ENCODE data around the gene SLC1A5. TPM values are rescaled to one million over a fixed set of nuclear protein-coding genes. Genes with fewer than 3 reads are reported as not detected.
"Not testable (repeated sequence)": the region's sequence is repeated elsewhere in the genome, so short reads cannot be mapped to it uniquely, and the experiment has no call there.

Gene SLC1A5
- total RNA-seq, 1 donor from 2014 or later, result 105 TPM

DNA sequence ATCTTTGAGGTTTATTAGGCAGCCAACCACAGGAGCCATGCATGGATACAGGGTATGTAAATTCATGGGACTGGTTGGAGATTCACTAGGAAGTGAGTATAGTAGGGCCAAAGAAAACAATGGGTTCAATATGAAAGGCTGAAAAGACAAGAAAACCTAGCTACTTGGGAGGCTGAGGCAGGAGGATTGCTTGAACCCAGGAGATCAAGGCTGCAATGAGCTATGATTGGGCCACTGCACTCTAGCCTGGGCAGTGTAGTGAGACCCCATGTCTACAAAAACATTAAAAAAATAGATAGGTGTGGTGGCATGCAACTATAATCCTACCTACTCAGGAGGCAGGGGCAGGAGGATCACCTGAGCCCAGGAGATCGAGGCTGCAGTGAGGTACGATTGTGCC lies 10.3 kb upstream of the SLC1A5 start:
- DNase-seq (ENCODE audit: low spot score), result no peak

DNA sequence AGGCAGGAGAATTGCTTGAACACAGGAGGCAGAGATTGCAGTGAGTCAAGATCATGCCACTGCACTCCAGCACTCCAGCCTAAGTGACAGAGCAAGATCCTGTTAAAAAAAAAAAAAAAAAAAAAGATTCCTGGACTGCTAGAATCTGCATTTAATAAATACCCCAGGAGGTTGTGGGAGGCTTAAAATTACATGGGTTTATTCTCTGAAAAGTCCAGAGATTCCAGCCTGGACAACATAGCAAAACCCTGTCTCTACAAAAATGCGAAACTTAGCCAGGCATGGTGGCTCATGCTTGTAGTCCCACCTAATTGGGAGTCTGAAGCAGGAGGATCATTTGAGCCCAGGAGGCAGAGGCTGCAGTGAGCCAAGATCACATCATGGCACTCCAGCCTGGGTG lies 9.5 kb upstream of the SLC1A5 start:
- no peak for DNase-seq (ENCODE audit: low spot score)

DNA sequence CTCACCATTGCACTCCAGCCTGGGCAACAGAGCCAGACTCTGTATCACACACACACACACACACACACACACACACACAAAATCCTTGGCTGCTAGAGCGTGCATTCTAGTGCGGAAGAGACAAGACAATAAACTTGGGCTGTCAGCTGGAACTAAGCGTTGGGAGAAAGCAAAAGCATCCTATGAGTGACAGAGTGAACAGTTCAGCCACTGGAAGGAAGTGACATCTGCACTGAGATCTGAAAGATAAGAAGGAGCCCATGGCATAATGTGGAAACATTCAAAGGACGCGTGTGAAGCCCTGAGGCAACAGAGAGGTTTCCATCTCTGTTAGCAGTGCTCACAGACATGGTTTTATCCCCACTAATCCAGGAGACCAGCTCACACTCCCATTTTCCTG lies 3.5 kb upstream of the SLC1A5 start:
- no peak for DNase-seq (ENCODE audit: low spot score)

DNA sequence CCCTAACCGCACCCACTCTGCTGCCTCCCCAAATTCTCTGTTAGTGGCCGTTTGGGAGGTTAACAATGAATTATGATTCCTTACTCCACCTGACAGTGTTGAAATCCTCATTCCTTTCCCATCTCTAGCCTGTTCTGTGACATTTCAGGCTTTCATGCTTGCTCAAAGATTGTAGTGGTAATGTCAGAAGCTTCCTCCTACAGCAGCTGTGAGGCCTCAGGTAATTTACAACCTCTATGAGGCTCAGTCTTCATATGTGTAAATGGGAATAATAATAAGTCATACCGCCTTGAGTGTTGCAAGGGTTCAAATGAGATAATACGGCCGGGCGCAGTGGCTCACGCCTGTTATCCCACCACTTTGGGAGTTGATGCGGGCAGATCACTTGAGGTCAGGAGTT lies 977 bp upstream of the SLC1A5 start:
- DNase-seq (ENCODE audit: low spot score), result no peak

DNA sequence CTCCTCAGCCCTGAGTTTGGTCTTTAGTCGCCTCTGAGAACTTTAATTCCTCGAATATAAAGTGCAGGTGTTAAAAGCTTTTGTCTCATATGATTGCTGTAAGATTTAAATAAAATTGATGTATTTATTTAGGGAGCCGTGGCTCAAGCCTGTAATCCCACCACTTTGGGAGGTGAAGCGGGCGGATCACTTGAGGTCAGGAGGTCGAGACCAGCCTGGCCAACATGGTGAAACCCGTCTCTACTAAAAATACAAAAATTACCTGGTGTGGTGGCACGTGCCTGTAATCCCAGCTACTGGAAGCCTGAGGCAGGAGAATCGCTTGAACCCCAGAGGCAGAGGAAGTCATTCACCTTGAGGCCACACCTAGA lies 559 bp upstream of the SLC1A5 start:
- DNase-seq (ENCODE audit: low spot score), result no peak

DNA sequence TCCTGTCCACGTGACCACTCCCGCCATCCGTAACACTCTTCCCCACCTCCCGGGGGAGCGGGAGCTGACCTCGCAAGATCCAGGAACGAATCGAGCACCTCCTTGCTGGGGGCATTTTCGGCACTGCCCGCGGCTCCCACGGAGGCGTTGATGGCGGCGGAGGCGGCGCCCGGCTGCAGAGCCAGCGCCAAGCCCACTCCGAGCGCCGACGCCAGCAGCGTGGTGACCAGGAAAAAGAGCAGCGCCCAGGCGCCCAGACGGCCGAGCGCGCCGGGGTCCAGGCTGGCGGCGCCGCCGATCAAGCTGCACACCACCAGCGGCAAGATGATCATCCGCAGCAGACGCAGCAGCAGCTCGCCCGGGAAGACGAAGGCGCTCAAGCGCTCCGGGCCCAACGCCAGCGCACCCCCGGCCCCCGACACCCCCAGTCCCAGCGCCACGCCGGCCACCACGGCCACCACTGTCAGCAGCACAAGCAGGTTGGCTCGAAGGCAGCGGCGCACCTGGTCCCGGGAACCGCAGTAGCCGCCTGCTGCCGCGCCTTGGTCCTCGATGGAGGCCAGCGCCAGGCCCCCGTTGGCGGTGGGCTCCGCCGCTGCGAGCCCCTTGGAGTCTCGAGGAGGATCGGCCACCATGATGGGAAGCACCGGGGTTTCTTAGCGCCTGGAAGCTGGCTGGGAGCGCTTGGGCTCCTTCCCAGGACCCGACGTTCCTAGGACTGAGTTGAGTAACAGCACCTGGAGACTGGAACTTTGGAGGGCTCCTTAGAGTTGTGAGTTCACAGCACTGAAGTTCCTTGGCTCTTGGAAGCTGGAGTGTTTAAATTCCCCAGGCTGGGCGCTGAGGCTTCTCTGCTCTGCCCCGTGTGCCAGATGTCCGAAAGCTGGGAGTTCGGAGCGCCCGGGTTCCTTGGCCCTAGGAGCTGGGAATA lies 798 bp downstream of the SLC1A5 start:
- peak; percentile 45 for DNase-seq (ENCODE audit: low spot score)

DNA sequence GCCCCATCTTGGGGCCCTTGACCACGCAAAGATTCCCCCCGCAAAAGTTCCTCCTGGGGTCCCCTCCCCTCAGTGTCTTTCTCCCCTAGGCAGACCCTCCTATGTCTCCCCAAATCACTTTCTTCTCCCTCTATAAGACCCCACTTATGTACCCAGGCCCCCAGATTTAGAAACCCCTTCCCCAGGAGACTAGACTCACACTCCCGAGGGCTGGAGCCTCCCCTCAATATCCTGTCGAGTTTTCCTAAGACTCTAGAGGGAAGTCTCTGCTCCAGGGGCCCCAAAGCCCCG lies 1.4 kb downstream of the SLC1A5 start:
- no peak for DNase-seq (ENCODE audit: low spot score)

DNA sequence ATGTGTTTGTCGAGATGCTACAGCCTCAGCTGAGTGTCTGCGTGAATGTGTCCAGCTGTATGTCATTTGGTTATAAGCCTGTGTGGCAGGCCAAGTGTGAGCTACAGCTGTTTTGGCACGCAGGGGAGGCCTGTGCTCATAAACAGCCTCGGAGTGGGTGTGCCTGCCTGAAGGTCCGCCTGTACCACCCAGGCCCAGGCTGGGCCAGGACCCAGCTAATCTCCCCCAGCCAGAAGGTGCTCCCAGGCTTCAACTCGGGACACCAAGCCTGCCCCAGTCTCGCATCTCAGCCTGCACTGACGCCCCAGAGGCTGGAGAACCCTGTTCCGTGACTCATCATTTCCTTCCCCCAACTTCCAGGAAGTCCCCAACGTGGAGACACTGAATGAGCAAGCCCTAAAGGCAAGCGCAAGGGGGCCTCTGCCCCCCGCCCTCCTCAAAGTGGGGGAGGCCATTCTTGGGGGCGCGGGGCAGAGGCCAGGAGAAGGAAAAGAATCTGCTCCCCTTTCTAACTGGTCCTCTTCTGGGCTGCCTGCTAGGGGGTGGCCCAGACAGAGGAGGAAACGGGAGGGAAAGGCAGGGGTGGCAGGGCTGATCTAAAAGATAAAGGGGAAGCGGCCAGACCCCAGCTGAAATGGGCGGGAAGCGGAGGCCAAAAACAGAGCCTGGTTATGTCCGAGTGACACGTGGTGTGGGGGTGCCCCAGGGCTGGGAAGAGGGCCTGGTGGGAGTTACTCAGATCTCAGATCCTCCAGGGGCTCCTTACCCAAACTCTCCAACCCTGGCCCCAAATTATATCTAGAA lies 2.0 kb downstream of the SLC1A5 start:
- DNase-seq (ENCODE audit: low spot score), result peak; percentile 67

DNA sequence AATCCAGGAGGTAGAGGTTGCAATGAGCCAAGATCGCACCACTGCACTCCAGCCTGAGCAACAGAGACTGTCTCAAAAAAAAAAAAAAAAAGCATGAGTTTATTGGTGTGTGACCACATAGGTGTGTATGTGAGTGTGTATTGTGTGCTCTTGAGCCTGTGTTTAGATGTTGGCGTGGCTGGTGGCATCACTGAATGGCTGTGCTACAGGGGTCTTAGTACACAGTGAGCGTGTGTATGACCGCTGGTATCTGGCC lies 2.5 kb downstream of the SLC1A5 start:
- DNase-seq (ENCODE audit: low spot score), result no peak

DNA sequence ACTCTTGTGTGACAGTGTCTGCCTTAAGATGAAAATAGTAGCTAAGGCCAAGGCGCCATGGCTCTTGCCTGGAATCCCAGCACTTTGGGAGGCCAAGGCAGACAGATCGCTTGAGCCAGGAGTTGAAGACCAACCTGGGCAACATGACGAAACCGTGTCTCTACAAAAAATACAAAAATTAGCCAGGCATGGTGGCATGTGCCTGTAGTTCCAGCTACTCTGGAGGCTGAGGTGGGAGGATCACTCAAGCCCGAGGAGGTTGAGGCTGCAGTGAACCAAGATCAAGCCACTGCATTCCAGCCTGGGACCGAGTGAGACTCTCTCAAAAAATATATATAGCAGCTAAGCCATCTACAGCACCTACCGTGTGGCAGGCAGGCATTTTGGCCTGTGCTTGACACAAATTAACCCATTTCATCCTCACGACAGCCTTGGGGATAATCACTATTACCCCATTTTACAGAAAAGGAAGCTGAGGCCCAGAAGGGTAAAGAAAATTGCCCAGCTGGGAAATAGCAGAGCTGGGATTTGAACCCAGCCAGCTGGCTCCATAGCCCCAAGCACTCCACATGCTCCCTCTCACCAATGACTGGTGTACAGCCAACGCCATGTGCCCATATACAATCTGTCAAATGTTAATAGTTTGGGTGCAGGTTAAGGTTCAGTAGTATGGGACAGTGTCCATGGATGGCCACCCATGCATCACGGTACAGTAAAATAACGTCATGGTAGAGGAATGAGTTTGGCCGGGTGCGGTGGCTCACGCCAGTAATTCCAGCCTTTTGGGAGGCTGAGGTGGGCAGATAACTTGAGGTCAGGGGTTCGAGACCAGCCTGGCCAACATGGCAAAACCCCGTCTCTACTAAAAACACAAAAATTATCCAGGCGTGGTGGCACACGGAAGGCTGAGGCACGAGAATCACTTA lies 3.1 kb downstream of the SLC1A5 start:
- DNase-seq (ENCODE audit: low spot score), result no peak

DNA sequence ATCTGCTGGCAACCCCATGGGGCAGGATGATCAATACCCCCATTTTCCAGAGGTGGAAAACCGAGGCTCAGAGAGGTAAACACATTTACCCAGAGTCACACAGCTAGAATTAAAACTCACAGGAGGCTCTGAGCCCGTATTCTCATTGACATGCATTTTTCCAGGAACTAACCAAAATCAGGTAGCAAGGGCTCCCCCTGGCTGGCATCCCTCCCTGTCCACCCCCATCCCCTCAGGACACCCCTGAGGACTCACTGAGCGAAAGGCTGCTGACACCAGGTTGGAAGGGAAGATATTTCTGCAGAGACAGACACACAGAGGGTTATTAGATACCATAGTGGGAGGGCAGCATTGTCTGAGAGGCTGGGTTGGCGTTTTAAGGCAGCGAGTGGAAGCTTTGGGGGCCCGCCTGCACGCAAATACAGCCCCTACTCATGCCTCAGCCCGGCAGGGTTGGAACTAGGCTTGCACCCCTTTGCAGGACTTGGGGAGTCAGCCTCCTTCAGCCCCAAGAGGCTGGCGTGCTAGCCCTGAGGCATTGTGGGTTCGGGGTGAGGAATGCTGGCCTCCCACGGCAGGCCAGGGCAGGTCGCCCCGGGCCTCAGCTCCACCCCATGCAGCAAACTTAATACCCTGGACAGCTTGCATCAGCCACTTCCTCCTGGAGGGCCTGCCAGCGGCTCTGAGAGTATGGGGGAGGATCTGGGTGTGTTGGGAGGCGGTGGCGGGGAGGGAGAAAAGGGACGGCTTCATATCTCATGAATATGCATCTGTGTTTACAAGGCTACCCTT lies 3.9 kb downstream of the SLC1A5 start:
- peak; percentile 77 for DNase-seq (ENCODE audit: low spot score)

DNA sequence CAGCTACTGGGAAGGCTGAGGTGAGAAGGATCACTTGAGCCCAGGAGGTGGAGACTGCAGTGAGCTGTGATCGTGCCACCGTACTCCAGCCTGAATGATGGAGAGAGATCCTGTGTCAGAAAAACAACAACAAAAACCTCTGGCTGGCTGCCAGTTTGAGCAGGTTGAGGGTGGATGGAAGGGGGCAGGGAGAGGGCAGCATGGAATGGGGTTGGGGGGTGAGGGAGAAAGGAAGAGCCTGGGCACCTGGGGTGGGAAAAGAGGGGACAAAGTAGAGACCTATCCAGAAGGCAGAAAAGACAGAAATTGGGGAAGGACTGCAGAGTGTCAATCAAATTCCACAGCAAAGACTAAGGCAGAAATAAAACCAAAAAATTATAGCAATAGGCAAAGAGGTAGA lies 4.7 kb downstream of the SLC1A5 start:
- DNase-seq (ENCODE audit: low spot score), result no peak

DNA sequence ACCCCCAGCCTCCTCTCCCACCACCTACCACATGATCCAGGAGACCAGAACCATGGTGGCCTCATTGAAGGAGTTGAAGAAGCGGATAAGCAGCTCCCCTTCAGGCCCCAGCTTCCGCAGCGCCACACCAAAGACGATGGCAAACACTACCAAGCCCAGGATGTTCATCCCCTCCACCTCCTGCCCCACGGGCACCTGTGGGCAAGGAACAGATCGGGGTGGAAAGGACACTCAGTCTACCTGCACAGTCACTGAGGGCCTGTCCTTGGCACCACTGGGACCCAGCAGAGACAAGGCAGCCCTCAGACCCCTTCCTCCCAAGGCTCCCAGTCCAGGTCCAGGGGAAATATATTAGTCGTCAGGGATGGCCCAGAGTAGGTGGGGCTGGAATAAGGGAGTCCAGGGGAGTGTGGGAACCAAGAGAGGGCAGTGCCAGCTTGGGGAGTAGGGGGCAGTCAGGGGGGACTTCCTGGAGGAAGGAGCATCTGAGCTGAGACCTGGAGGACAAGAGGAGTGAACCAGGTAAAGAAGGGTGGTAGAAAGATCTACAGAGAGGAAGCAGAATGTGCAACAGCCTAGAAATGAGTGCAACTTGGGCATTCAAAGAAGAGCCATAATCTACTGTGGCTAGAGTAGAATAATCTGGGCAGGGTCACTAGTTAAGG lies 5.9 kb downstream of the SLC1A5 start:
- DNase-seq (ENCODE audit: low spot score), result no peak

DNA sequence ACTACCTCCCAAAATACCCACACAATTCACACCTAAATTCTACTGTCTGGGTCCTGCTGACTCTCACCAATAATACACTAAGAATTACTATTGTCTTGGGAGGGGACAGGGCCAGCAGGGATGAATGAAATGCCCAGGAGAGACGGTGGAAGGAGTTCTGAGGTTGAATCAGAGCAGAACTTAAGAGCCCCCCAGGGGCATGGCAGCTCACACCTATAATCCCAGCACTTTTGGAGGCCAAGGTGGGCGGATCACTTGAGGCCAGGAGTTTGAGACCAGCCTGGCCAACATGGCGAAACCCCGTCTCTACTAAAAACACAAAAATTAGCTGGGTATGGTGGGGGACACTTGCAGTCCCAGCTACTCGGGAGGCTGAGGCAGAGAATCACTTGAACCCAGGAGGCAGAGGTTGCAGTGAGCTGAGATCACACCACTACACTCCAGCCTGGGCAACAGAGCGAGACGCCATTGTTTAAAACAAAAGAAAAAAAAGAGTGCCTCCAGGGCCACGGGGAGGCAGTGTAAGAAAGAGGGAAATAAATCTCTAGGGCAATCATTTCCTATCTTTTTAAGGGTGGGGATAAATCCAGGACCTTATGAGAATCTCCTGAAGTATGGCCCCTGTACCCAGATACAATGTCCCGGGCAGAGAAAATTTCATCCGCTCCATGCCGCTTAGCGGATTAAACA lies 10.3 kb downstream of the SLC1A5 start:
- not testable (repeated sequence) for DNase-seq (ENCODE audit: low spot score)

DNA sequence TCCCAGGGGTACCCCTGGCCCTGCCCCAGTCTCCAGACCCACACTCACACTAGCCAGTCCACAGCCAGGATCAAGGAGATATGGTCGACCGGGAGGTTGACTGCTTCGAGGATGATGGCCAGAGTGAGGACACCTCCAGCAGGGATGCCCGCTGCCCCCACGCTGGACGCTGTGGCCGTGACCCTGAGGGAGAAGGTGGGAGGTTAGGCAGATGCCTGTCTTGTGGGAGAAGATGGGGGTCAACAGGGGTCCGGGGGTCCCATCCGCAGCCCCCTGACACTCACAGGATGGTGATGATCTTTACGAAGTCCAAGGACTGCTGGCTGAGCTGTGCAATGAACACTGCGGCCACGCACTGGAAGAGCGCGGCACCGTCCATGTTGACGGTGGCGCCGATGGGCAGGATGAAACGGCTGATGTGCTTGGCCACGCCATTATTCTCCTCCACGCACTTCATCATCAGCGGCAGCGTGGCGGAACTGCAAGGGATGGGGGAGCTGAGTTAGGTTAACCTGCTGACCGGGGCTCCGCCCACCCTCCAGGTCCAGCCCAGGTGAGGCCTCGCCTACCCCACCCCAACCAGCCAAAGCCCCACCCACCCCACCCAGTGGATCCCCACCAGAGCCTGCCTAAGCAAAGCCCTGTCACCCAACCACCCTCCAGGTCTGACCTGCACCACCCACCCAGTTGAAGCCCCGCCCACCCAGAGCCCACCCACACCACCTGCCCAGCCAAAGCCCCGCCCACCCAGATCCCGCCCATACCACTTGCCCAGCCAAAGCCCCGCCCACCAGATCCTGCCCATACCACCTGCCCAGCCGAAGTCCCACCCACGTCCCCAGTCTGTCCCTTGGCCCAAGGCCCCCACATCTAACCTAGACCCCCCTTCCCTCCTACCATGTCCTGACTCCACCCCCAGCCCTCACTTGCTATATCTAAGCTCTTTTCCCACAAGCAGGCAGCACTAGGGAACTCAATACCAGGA lies 11.2 kb downstream of the SLC1A5 start:
- no peak for DNase-seq (ENCODE audit: low spot score)

DNA sequence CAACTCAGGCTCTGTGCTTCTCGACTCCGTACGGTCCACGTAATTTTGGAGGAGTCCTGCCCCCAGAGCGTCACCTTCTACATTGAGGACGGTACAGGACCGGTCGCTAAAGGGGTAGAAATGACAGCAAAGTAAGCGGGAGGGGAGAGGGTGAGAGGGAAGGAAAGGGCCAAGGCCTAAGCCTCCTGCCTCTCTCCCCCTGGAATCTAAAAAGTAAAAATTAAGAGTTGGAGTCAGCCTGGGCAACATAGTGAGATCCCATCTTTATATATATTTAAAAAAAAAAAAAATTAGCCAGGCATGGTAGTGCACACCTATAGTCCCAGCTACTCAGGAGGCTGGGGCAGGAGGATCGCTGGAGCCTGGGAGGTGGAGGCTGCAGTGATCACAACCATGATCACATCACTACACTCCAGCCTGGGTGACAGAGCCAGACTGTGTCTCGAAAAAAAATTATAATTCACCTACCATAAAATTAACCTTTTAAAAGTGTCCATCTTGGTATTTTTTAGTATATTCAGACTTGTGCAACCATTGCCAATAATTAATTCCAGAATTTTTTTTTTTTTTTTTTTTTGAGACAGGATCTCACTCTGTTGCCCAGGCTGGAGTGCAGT lies 12.6 kb downstream of the SLC1A5 start:
- DNase-seq (ENCODE audit: low spot score), result no peak

DNA sequence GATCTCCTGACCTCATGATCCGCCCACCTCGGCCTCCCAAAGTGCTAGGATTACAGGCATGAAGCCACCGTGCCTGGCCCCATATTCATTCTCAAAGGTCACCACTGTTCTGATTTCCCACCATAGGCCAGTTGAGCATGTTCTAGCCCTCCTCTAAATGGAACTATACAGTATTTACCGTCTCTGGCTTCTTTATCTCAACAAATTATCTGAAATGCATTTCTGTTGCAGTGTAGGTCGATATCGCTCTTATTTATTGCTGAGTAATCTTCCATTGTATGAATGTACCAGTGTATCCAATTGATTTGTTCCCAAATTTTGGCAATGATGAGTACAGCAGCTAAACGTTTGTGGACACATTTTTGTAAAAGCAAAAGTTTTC lies 15.4 kb downstream of the SLC1A5 start:
- no peak for DNase-seq (ENCODE audit: low spot score)

DNA sequence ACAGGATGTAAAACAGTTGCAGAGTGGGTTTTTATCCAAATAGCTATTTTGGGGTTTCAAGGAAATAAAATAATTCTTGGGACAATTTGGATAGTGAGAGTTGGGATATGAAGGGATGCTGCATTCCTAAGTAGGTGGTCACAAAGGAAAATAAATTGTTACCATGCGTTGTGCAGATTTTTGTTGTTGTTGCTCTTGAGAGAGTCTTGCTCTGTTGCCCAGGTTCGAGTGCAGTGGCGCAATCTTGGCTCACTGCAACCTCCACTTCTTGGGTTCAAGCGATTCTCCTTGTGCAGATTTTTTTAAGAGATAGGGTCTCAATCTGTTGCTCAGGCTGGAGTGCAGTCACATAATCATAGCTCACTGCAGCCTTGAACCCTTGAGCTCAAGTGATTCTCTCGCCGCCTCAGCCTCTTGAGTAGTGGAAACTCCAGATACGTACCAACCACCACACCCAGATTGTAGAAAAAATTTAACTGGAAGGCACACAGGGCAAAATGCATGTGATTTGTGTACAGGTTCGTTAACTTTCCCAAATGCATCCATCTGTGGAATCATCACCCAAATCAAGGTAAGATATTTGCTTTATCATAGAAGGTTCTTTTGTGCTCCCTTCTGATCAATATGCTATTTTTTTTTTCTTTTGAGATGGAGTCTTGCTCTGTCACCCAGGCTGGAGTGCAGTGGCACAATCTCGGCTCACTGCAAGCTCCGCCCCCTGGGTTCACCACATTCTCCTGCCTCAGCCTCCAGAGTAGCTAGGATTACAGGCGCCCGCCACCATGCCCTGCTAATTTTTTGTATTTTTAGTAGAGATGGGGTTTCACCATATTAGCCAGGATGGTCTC lies 16.0 kb downstream of the SLC1A5 start:
- DNase-seq (ENCODE audit: low spot score), result no peak
